ENCODE data around the gene FBXW8. TPM values are rescaled to one million over a fixed set of nuclear protein-coding genes. Genes with fewer than 3 reads are reported as not detected.
A peak's percentile ranks its signal among the peaks of the same experiment; 100 is the strongest.

The FBXW8 gene
- total RNA-seq, 4 donors from 2014 or later, result 7.8 to 29.9 (median 10.3) TPM

- in situ Hi-C loops (cut with MboI; ENCODE audit: low pct_ligation_motif_present in 1 of 4, low pct_unique_long_range_greater_than_20kb in 1 of 4, low sequenced_read_pairs in 3 of 4) (no loop called here), intact Hi-C loops (cut with DNase I; ENCODE audit: low total_unique reads) (no loop called here)
- 40 to 58% methylated on average over 3 to 23 of the region's 23 CpGs for WGBS, 2 donors (ENCODE audit: low coverage in 1 of 2)
- Histone ChIP-seq H3K27ac (peak overlapping the region in 1 of 4 donors; percentile 17), H3K4me3 (no peak overlapping the region), H3K4me1 (peaks cover 0 to 9% (median 2%) of the 10 kb centered on the region in 4 donors), H3K36me3 (no peaks in the 10 kb centered on the region), H3K27me3 (peaks cover 9% of the 10 kb centered on the region), H3K9me3 (no peaks in the 10 kb centered on the region)
- DNase-seq, result no peak
- no peak for TF ChIP-seq EP300 (IDR thresholded peaks at IDR 0.05; ENCODE audit: low read depth)
- TF ChIP-seq POLR2AphosphoS5 (IDR thresholded peaks at IDR 0.05), result no peak
- no peak for TF ChIP-seq POLR2A (IDR thresholded peaks at IDR 0.05)
- TF ChIP-seq CTCF (IDR thresholded peaks at IDR 0.05), result no peak
These were observed 134.6 kb downstream of the FBXW8 start for GRCh38 chr12:117045160-117046010.

DNA sequence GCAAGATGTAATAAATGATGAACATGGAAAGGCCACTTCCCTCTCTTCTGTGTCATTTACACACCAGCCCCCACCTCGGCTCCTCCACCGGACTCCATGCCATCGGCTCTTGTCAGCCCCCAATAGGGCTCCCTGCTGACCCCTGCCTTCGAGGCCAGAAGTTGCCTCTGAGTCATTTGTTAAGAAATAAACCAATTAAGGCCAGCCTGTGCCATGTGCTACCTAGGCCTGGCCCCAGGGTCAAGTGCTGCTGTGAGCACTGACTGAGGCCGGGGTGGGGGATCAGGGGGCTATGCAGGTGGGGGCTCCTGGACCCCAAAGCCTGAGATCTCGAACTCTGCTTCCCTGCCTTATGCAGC lies 135.2 kb downstream of the FBXW8 start:
- intact Hi-C loops (cut with DNase I; ENCODE audit: low total_unique reads) (no loop called here), in situ Hi-C loops (cut with MboI; ENCODE audit: low pct_ligation_motif_present in 1 of 4, low pct_unique_long_range_greater_than_20kb in 1 of 4, low sequenced_read_pairs in 3 of 4) (no loop called here)
- no peak overlapping the region for H3K27ac ChIP-seq
- H3K4me1 ChIP-seq, result peaks cover 0 to 9% (median 2%) of the 10 kb centered on the region in 4 donors
- WGBS, 2 donors (ENCODE audit: low coverage in 1 of 2), result 76% methylated on average over 6 of the region's 6 CpGs; no CpG with 5 or more reads in 1 of the 2 donors
- peaks cover 9% of the 10 kb centered on the region for H3K27me3 ChIP-seq
- H3K4me3 ChIP-seq, result no peak overlapping the region
- no peaks in the 10 kb centered on the region for H3K9me3 ChIP-seq
- no peak for DNase-seq
- TF ChIP-seq POLR2AphosphoS5 (IDR thresholded peaks at IDR 0.05) (no peak), EP300 (IDR thresholded peaks at IDR 0.05; ENCODE audit: low read depth) (no peak), CTCF (IDR thresholded peaks at IDR 0.05) (no peak), POLR2A (IDR thresholded peaks at IDR 0.05) (no peak)
- H3K36me3 ChIP-seq, result no peaks in the 10 kb centered on the region

DNA sequence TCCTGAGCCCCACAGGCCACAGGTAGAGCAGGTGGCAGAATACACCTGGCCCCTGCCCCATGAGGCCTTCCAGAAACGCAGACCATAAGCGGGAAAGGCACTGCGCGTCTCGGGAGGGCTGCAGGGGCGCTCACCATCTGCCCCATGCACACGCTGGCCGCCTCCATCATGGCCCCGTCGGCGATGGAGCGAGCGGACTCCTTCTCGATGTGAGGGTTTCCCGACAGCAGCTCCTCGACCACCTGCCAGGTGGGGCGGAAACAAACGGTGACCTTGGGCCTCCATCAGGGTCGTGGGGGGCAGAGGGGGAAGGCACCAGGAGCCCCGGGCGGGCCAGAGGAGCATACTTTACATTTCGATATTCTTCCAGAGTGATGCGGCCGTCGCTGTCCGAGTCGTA lies 135.7 kb downstream of the FBXW8 start:
- TF ChIP-seq CTCF (IDR thresholded peaks at IDR 0.05) (no peak), EP300 (IDR thresholded peaks at IDR 0.05; ENCODE audit: low read depth) (no peak), POLR2A (IDR thresholded peaks at IDR 0.05) (no peak), POLR2AphosphoS5 (IDR thresholded peaks at IDR 0.05) (no peak)
- no peaks in the 10 kb centered on the region for H3K9me3 ChIP-seq
- in situ Hi-C loops (cut with MboI; ENCODE audit: low pct_ligation_motif_present in 1 of 4, low pct_unique_long_range_greater_than_20kb in 1 of 4, low sequenced_read_pairs in 3 of 4) (no loop called here), intact Hi-C loops (cut with DNase I; ENCODE audit: low total_unique reads) (no loop called here)
- H3K4me3 ChIP-seq, result no peak overlapping the region
- DNase-seq, result no peak
- peaks cover 9% of the 10 kb centered on the region for H3K27me3 ChIP-seq
- H3K4me1 ChIP-seq, result peaks cover 0 to 9% (median 2%) of the 10 kb centered on the region in 4 donors
- WGBS, 2 donors (ENCODE audit: low coverage in 1 of 2), result 91% methylated on average over 27 of the region's 27 CpGs; no CpG with 5 or more reads in 1 of the 2 donors
- no peak overlapping the region for H3K27ac ChIP-seq
- H3K36me3 ChIP-seq, result no peaks in the 10 kb centered on the region

GRCh38 chr12:117046861-117047530 lies 136.2 kb downstream of the FBXW8 start:
- WGBS, 2 donors (ENCODE audit: low coverage in 1 of 2), result 93 to 98% methylated on average over 16 to 20 of the region's 20 CpGs
- no peak overlapping the region for H3K4me3 ChIP-seq
- peaks cover 9% of the 10 kb centered on the region for H3K27me3 ChIP-seq
- TF ChIP-seq CTCF (IDR thresholded peaks at IDR 0.05), result no peak
- intact Hi-C loops (cut with DNase I; ENCODE audit: low total_unique reads) (no loop called here), in situ Hi-C loops (cut with MboI; ENCODE audit: low pct_ligation_motif_present in 1 of 4, low pct_unique_long_range_greater_than_20kb in 1 of 4, low sequenced_read_pairs in 3 of 4) (no loop called here)
- H3K36me3 ChIP-seq, result no peaks in the 10 kb centered on the region
- no peaks in the 10 kb centered on the region for H3K9me3 ChIP-seq
- DNase-seq, result no peak
- peaks cover 0 to 9% (median 2%) of the 10 kb centered on the region in 4 donors for H3K4me1 ChIP-seq
- H3K27ac ChIP-seq, result no peak overlapping the region

All from transverse colon (tissue), 4 donors.